Uterus (tissue), 2 donors: ENCODE data around the gene SLC7A5.
"Not testable (repeated sequence)": the region's sequence is repeated elsewhere in the genome, so short reads cannot be mapped to it uniquely, and the experiment has no call there.

Source experiments
- CTCF ChIP-seq, 4 experiments: fragments of 200-600 bp in 2 of 4; fragments of 450-650 bp in 2 of 4; sonication (generic) in 2 of 4; IDR thresholded peaks; one replicate each; pipeline ENCODE4 v1.5.1; 2016 to 2019; ENCODE audit warnings: antibody characterized with exemption in 4 of 4, mild to moderate bottlenecking in 2 of 4, moderate library complexity in 1 of 4
- POLR2A ChIP-seq, 2 donors: fragments of 450-650 bp; IDR thresholded peaks; one replicate each; pipeline ENCODE4 v1.6.1; 2016; ENCODE audit warnings: antibody characterized with exemption in 2 of 2, mild to moderate bottlenecking in 1 of 2, moderate library complexity in 1 of 2

- TF ChIP-seq CTCF, POLR2A (IDR thresholded peaks at IDR 0.05): not testable (repeated sequence)
Observed at GRCh38 chr16:87826407-87826797, 42.9 kb downstream of the SLC7A5 start.
